Mammary epithelial cell (primary cell): Measurements from ENCODE around the gene USHBP1.

Experiments used
- CTCF ChIP-seq, 2 donors: IDR thresholded peaks in 1 of 2; conservative IDR thresholded peaks in 1 of 2; 2 replicates each; pipeline ENCODE4 v1.5.1; 2011 to 2012; ENCODE audit warnings: inconsistent platforms in 2 of 2, low read length in 2 of 2, mild to moderate bottlenecking in 2 of 2, control low read depth in 1 of 2, low read depth in 1 of 2; ENCODE audit not compliant: insufficient read depth in 1 of 2; ENCODE audit errors: extremely low read depth in 1 of 2
- EZH2 ChIP-seq: IDR thresholded peaks from 2 replicates; pipeline ENCODE4 v1.6.1; 2012; ENCODE audit warnings: low read length, inconsistent platforms, borderline replicate concordance

- TF ChIP-seq CTCF (conservative IDR thresholded peaks at IDR 0.05 in 1 of 2, IDR thresholded peaks at IDR 0.05 in 1 of 2; ENCODE audit: extremely low read depth in 1 of 2, insufficient read depth in 1 of 2, low read depth in 1 of 2, low read length in 2 of 2): no peak
- no peak for TF ChIP-seq EZH2
Observed at GRCh38 chr19:17248011-17248776, 16.4 kb downstream of the USHBP1 start.
